NCI-H2107 treated with DMSO at 0.1 percent for 48 hours (cell line): Measurements from ENCODE around the gene OR4F17.
"Not testable (repeated sequence)": the region's sequence is repeated elsewhere in the genome, so short reads cannot be mapped to it uniquely, and the experiment has no call there.

Source experiments
- DNase-seq: peaks from one replicate; lab custom pipeline; 2025; ENCODE audit not compliant: unreplicated experiment; lab: John Stamatoyannopoulos, UW

Gene OR4F17, protein sequence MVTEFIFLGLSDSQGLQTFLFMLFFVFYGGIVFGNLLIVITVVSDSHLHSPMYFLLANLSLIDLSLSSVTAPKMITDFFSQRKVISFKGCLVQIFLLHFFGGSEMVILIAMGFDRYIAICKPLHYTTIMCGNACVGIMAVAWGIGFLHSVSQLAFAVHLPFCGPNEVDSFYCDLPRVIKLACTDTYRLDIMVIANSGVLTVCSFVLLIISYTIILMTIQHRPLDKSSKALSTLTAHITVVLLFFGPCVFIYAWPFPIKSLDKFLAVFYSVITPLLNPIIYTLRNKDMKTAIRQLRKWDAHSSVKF

DNA sequence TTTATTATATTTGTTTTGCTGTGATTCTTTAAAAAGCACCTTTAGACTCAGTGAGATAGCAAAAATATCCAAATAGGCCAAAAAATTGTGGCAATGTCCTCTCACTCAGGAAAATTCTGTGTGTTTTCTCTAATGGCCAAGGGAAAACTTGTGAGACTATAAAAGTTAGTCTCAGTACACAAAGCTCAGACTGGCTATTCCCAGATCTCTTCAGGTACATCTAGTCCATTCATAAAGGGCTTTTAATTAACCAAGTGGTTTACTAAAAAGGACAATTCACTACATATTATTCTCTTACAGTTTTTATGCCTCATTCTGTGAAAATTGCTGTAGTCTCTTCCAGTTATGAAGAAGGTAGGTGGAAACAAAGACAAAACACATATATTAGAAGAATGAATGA is at the start of gene OR4F17:
Gene OR4F17 (plus strand): TSS at position 301 of the 400 bp plus-strand sequence. CDS start 3,575 bp downstream, outside the sequence.
- not testable (repeated sequence) for DNase-seq

DNA sequence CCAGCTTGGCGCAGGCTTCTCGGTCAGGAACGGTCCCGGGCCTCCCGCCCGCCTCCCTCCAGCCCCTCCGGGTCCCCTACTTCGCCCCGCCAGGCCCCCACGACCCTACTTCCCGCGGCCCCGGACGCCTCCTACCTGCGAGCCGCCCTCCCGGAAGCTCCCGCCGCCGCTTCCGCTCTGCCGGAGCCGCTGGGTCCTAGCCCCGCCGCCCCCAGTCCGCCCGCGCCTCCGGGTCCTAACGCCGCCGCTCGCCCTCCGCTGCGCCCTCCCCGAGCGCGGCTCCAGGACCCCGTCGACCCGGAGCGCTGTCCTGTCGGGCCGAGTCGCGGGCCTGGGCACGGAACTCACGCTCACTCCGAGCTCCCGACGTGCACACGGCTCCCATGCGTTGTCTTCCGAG is 36.1 kb upstream of the OR4F17 start:
- DNase-seq: not testable (repeated sequence)

DNA sequence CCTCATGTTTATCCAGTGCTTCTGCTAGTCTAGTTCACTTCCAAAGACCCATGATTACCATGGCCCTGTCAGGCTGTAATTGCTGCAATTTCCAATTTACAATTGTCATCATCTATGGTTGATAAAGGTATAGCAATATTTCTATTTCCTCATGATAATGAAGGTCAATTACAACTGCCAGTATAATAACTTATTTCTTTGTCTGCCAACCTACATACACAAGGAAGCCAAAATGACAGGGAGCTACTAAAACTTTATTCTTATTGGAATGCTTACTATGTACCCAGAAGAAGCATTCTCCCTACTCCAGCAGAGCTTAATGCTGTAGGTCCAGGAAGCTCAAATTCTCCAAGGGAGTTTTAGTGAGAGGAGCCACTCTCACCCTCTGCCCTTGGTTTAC is 24.0 kb upstream of the OR4F17 start:
- not testable (repeated sequence) for DNase-seq

DNA sequence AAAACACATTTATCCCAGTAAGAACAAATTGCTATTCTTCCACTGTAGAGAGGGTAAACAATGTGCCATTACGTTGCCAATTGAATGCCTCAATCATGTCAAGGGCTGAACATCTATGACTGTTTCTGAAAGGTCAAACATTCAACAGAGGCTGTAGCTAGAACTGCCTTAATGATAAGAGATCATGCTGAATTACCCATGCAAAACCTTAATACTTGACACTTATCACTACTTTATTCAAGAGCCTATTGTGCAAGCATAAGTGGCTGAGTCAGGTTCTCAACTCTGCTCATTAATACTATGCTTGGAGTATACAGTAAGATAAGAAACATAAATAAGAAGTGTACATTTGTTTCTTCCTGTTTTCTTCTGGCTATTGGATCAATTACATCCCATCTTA is 23.3 kb upstream of the OR4F17 start:
- not testable (repeated sequence) for DNase-seq

DNA sequence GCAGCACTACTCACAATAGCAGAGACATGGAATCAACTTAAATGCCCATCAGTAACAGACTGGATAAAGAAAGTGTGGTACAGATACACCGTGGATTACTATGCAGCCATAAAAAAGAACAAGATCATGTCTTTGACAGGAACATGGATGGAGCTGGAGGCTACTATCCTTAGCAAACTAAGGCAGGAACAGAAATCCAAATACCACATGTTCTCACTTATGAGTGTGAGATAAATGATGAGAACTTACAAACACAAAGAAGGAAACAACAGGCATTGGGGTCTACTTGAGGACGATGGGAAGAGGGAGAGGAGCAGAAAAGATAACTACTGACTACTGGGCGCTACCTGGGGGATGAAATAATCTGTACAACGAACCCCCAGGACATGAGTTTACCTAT is 16.2 kb upstream of the OR4F17 start:
- DNase-seq: not testable (repeated sequence)

DNA sequence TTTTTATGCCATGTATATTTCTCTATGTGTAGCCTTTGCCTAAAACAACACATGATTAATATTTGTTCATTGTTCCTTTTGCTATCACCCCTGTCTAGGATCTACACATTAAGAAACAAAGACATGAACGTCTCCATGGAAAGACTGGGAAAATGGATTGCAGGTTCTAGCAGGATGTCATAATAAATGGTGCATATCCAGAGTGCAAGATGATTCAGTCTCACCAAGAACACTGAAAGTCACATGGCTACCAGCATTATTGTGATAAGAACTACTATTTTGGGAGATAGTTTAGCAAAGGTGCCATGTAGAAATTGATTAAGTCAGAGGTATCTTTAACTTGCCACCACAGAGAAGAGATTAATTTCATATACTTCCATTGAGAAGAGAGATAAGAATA is 12.1 kb upstream of the OR4F17 start:
- not testable (repeated sequence) for DNase-seq

DNA sequence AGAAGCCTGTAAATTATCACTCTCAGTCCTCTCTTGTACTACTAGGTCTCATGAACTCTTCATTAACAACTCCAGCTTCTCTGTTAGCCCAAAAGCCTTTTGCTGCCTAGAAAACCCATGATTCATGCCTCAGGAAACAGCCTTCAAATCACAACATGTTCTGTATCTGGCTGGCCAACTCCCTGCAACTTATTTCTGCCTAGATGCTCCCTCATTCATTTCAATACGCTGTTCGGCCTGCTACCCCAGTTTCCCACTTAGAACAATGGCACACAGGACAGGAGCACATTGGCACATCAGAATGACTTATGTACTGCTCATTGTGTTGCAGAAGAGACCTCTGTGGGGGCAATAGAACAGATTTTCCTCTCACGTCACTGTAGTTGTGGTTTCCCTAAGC is 9.3 kb upstream of the OR4F17 start:
- not testable (repeated sequence) for DNase-seq

DNA sequence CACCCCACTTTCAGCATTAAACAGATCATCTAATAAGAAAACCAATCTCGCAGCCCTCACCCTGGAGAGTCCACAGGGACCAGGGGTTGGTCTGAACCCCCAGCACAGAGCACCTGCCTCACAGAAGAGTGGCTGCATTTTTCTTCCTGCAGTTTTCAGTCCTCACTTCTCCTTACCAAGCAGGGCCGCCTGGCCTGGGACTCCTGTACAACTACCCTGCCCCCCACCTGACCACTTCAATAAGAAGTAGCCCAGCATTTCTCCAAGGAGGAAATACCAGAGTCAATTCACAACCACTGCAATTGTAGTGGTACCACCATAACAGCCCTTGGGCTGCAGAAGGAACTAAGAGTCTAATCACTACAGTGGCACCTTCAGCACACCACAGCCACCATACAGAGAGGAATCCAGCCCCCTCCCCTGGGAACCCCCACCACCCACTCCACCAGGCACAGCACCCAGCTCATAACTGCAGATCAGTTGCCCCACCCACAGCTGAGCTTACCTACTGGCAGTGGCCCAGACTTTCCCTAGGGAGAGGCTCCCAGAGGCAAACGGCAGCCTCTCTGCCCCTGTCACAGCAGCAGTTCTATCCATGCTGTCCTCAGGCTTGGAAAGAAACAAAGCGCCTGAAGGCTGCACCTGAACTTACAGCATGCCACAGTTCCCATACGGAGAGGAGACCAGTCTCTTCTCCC is 13.7 kb downstream of the OR4F17 start:
- not testable (repeated sequence) for DNase-seq
